HG03039 (cell line): ENCODE data around the gene SMCO3.
A peak's percentile ranks its signal among the peaks of the same experiment; 100 is the strongest.

Experiments
- ATAC-seq: cut with Tn5 transposase; IDR thresholded peaks from one replicate; pipeline ENCODE4 v1.9.1; 2021; ENCODE audit warnings: mild to moderate bottlenecking, moderate library complexity; ENCODE audit not compliant: unreplicated experiment

The SMCO3 gene

DNA sequence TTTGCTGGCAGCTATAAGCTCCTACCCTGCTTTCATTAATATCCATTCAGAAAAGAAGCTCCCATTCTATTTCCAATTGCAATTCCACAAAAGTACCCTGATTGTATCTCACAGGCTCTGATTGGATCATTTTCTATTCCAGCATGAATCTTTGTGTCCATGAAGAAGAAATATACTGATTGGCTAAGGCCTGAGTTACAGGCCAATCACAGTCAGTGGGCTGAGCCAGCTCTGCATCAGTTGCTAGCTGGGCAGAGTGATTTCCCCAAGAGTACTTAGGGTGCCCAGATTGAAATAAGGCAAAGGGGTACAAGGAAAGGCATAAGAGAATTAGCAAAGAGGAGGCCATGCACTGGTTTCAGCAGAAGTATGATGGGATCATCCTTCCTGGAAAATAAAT, 14.9 kb upstream of the SMCO3 start:
- ATAC-seq, result no peak

GRCh38 chr12:14827043-14827442, 13.1 kb upstream of the SMCO3 start:
- ATAC-seq, result no peak

DNA sequence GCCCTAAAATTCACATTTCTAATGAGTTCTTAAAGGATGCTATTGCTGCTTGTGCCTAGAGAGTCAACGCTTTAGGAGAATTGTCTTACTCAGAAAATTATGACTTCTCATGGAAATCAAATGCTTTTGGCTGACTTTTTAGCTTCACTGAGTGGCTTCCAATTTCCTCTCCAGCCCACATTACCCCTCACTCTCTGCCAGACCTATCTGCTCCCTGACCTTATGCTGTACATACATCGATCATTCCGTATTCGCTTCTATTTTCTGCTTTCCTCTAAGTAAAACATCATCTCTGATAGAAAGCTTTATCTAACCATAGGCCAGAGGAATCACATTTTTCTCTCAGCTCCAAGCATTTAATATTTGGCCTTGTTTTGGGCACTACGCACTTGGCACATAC, 12.5 kb upstream of the SMCO3 start:
- no peak for ATAC-seq

- ATAC-seq, result no peak
Observed at GRCh38 chr12:14825256-14825655, 11.3 kb upstream of the SMCO3 start.

- ATAC-seq, result no peak
Observed at GRCh38 chr12:14824012-14824634, 10.1 kb upstream of the SMCO3 start.

- ATAC-seq, result no peak
Observed at GRCh38 chr12:14811486-14811885, 2.5 kb downstream of the SMCO3 start.

GRCh38 chr12:14810953-14811483, 3.0 kb downstream of the SMCO3 start:
- ATAC-seq, result no peak

GRCh38 chr12:14810167-14810952, 3.6 kb downstream of the SMCO3 start:
- no peak for ATAC-seq

DNA sequence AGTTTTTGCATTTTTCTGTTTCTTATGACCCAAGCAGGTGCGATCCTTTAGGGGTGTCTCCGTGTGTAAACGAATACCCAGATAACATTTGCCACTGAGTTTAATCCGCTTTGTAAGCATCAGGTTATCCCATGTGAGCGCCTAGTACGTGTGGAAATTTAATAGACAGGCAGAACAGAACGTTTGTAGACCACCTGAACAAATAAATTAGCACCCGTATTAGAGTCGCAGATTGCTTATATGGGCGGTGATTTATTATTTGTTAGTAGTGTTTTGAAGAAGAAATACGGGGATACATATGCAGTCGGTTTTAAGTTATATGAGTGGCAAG, 10.2 kb downstream of the SMCO3 start:
- peak; percentile 10 for ATAC-seq

DNA sequence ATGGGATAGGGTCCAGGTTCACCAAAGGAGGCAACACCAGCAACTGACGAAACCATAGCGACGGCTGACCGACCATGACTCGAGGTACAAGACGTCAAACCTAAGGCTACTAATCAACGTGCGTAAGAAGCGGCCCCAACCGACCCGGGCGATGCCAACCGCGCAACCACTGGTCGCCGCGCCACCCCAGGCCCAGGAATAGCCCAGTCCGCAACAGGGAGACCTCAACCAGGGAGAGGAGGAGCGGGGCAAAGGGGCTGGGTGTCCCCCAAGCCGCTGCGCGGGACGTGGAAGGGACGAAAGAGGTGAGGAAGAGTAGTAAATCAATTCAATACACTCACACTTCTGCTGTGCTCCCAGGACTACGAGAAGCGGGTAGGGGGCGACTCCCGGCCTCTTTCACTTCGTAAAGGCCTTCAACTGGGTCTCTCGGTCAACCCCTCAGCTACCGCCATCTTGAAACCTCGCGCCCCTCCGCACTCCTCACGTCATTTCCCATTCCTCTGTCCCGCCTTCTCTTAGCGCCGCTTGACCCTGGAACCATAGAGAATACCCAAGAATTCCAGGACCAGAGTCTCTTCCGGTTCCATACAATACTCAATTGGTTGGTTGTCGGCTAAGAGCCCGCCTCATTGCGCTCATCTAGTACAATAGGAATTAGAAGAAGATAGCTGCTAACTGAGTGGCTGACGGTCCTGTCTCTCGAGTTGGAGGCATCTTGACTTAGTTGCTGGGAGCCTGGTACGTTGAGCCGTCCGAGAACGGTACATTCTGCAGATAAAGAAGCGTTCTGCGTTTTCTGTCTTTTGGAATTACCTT, 10.8 kb downstream of the SMCO3 start, which contains the start of the genes C12orf60 and WBP11:
Gene C12orf60, plus strand, starts transcription at position 660 of the 819 bp plus-strand sequence. CDS start 19,266 bp downstream, outside the sequence.
Gene WBP11, minus strand, starts transcription at position 468 of the 819 bp plus-strand sequence. CDS start 2,095 bp downstream, outside the sequence.
- peak; percentile 99 for ATAC-seq

DNA sequence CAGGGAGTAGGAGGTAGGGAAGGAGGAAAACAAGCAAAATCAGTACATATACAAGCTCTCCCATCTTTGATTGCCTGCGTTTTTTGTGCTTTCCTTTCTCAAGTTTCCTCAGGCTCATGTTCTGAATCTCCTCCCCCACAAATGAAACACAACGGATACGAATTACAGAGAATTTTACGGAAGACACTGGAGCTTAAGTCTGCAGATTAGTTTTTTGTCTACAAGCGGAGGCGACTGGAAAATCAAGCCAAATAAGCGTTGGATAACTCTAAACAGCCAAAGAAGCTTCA, 11.3 kb downstream of the SMCO3 start:
- no peak for ATAC-seq

DNA sequence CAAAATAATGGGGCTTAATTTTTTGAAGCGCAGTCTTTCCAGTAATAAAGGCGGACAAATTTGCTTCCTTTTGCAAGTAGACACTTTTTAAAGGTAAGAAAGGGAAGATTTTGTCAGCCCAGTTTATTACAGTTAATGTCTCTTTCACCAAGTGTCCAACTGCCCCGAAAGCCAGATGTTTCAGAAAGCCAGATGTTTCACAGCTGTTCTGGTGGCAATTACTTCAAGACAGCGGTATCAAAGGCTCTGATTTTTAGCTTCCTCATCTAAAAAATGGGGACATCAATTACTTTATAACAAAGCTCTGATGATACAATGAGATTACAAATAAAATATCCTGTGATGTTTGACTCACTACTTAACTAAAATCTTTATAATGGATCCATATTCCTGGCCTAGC, 11.7 kb downstream of the SMCO3 start:
- ATAC-seq, result no peak

DNA sequence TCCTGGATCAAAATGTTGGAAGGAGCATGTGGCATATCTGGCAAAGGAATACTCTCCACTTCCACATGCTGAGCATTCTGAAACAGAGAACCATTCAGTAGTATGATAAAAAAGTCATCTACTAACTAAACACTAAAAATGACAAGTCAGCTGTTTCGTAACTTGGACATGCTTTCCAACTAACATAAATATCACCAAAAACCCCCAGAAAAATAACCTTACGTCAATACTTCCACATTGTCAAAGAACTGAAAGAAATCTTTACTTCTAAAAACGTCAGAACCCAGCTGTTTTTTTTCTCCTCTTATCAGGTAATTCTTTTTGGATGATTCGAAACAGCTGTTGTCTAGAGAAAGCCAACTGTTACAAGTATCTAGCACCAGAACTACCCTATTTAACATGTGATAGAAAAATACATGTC, 18.9 kb downstream of the SMCO3 start:
- ATAC-seq, result no peak

GRCh38 chr12:14785568-14785967, 28.4 kb downstream of the SMCO3 start:
- ATAC-seq, result no peak

- ATAC-seq, result no peak
Observed at GRCh38 chr12:14784471-14784870, 29.5 kb downstream of the SMCO3 start.

DNA sequence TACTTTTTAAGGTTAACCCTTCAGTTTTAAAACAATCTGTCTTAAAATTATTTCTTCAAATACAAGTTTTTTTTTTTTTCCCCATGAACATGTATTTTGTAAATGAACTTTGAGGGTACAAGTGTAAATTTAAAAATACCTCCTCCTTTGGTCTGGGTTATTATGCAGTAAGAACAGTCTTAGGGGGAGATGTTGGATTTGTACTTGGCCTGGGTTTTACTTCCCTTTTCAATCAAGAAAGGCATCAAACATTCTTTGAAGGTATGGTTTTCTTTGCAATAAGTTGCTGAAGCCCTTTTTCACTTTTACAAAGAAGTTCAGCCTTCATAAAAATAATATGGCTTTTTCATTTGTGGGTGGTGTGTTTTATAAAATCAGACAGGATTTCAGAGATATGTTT, 31.2 kb downstream of the SMCO3 start:
- ATAC-seq, result no peak

DNA sequence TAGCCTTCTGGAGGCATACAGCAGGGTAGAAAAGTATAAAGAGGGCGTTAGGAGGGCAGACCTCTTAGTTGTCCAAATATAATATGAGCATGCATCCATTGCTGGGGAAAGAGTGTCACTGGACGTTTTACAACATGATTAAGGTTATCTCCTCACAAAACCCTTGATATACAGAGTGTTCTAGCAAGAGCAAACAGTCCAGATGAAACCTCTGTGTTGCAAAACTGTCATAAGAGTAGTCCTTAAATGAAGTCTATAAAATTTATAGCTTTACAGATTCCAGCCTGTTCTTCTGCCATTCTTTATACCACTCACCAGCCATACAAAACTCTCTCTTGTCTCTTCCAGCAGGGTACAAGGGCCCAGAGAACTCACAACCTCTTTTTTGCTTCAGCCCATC, 32.4 kb downstream of the SMCO3 start:
- ATAC-seq, result no peak

GRCh38 chr12:14780859-14781258, 33.1 kb downstream of the SMCO3 start:
- ATAC-seq, result no peak

DNA sequence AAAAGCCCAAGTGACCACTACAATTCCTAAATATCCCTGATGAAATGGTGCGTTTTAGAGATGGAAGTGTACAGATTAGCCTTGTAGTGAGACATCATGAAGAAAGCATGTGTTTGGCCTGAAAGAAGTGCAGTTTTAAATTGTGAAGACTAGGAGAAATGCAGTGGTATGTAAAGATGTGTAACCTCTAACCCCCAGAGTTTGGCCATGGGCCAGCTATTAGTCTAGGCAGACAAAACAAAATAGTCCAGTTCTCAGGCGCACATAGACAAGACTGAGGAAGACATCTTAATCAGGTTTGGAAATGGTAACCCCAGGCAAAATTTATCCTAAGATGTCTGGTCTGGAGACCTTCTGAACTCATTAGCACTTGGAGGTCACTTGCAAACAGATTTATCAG, 34.1 kb downstream of the SMCO3 start:
- ATAC-seq, result no peak

GRCh38 chr12:14777271-14777670, 36.7 kb downstream of the SMCO3 start:
- ATAC-seq, result no peak

DNA sequence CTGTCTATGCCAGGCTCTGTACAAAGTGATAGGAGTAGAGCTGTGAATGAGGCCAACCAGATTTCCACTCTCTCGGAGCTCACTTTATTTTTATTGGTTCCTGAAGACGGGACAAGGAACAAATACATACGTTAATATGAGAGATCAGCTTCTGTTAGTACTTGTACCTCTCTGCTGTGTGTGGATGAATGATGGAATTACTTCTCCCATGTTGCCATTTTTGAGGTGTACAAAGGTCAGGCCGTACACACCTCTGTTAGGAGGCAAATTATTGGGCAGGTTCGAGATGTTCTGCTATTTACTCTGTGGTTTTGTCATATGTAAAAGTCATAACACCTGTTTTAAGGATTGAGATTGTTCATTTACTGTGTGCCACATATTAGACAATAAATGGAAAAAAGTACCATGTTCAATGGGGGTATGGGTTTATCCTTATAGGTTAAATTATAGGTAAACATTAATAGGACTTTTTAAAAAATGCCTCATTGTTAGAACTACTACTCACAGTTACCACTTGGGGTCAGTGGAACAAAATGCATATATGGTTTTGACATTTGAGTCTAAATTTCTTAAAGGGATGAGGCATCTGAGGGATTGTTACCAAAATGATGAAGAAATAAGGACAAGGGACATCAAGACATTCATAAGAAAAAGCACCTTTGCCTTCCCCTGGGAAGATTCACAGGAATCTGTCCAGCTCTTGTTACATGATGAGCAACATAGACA, 37.6 kb downstream of the SMCO3 start:
- no peak for ATAC-seq
